ENCODE data around the gene SYPL1. TPM values are rescaled to one million over a fixed set of nuclear protein-coding genes. Genes with fewer than 3 reads are reported as not detected.

Gene SYPL1
- total RNA-seq, 1 experiment from 2014 or later = 78.0 TPM

- H4K20me1 ChIP-seq (ENCODE audit: insufficient read depth) = no peaks in the 10 kb centered on the region
- no peak overlapping the region for H3K9ac ChIP-seq (ENCODE audit: low read length)
- no TSS peak for BruUV-seq (replicated peaks)
- RAD21 ChIA-PET (ENCODE audit: low non-redundant PET in 1 of 2, low total read pairs in 2 of 2, uncharacterized antibody in 2 of 2, unreplicated experiment in 2 of 2) = no interaction called here
- POLR2A ChIA-PET = no interaction called here
- H3K36me3 ChIP-seq (ENCODE audit: control insufficient read depth in 1 of 2, insufficient read depth in 2 of 2, low read length in 2 of 2) = no peaks in the 10 kb centered on the region
- no peaks in the 10 kb centered on the region for H3K9me3 ChIP-seq (ENCODE audit: control insufficient read depth in 1 of 2, insufficient read depth in 1 of 2, low read depth in 1 of 2, low read length in 2 of 2)
- H3K27ac ChIP-seq (ENCODE audit: low read depth, low read length) = no peak overlapping the region
- no peak for DNase-seq (ENCODE audit: low read depth, low spot score)
- no peak overlapping the region for H3K4me2 ChIP-seq (ENCODE audit: low read length)
- H3K4me3 ChIP-seq (replicated peaks in 1 of 2; ENCODE audit: low read depth in 1 of 2, low read length in 2 of 2) = no peak overlapping the region
- CTCF ChIA-PET = no interaction called here
- TF ChIP-seq POLR2AphosphoS5 (IDR thresholded peaks at IDR 0.05; ENCODE audit: low read depth, low read length) (no peak), CBX3 (IDR thresholded peaks at IDR 0.05; ENCODE audit: low read depth) (no peak), EZH2phosphoT487 (IDR thresholded peaks at IDR 0.05; ENCODE audit: borderline replicate concordance) (no peak), SP1 (IDR thresholded peaks at IDR 0.05; ENCODE audit: low read depth) (no peak), JUND (IDR thresholded peaks at IDR 0.05) (no peak), ATF3 (IDR thresholded peaks at IDR 0.05) (no peak), YY1 (IDR thresholded peaks at IDR 0.05; ENCODE audit: extremely low read depth, insufficient replicate concordance, low read depth, low read length) (no peak), ZNF274 (IDR thresholded peaks at IDR 0.05; ENCODE audit: low read depth, low read length) (no peak), CEBPB (IDR thresholded peaks at IDR 0.05; ENCODE audit: low read depth) (no peak), EZH2 (IDR thresholded peaks at IDR 0.05) (no peak), EGR1 (IDR thresholded peaks at IDR 0.05; ENCODE audit: low read depth) (no peak), RAD21 (IDR thresholded peaks at IDR 0.05; ENCODE audit: low read depth) (no peak), TCF7L2 (IDR thresholded peaks at IDR 0.05; ENCODE audit: borderline replicate concordance, extremely low read depth, insufficient read depth, insufficient read length) (no peak), SIN3A (IDR thresholded peaks at IDR 0.05; ENCODE audit: low read depth) (no peak)
- TF ChIP-seq, protein P1, sequence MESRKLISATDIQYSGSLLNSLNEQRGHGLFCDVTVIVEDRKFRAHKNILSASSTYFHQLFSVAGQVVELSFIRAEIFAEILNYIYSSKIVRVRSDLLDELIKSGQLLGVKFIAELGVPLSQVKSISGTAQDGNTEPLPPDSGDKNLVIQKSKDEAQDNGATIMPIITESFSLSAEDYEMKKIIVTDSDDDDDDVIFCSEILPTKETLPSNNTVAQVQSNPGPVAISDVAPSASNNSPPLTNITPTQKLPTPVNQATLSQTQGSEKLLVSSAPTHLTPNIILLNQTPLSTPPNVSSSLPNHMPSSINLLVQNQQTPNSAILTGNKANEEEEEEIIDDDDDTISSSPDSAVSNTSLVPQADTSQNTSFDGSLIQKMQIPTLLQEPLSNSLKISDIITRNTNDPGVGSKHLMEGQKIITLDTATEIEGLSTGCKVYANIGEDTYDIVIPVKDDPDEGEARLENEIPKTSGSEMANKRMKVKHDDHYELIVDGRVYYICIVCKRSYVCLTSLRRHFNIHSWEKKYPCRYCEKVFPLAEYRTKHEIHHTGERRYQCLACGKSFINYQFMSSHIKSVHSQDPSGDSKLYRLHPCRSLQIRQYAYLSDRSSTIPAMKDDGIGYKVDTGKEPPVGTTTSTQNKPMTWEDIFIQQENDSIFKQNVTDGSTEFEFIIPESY (IDR thresholded peaks at IDR 0.05; ENCODE audit: extremely low read depth, insufficient replicate concordance, low read length) = no peak
- H3K27me3 ChIP-seq (ENCODE audit: insufficient read depth, low read length) = no peaks in the 10 kb centered on the region
- H2AFZ ChIP-seq (ENCODE audit: low read depth, low read length, poor library complexity, severe bottlenecking) = no peak overlapping the region
- no peaks in the 10 kb centered on the region for H3K79me2 ChIP-seq (ENCODE audit: insufficient read depth, low read length)
- H3K9me2 ChIP-seq (ENCODE audit: insufficient read depth) = no peaks in the 10 kb centered on the region
- H3K4me1 ChIP-seq (ENCODE audit: control insufficient read depth in 1 of 2, insufficient read depth in 2 of 2, low read length in 2 of 2) = peaks cover 0 to 9% of the 10 kb centered on the region in 2 experiments; a peak in 2 of 4 replicates
- peak; percentile 50; the same call in 1 of the 2 replicates for ATAC-seq
- intact Hi-C loops (cut with micrococcal nuclease) = no loop called here
These were observed 16.7 kb upstream of the SYPL1 start for GRCh38 chr7:106128836-106129235.

Measured in HCT116 (cell line).